ENCODE results near the gene EPDR1.
"Not testable (repeated sequence)": the region's sequence is repeated elsewhere in the genome, so short reads cannot be mapped to it uniquely, and the experiment has no call there.

Gene EPDR1

GRCh38 chr7:37930226-37930948, 9.9 kb downstream of the EPDR1 start:
- no peak for DNase-seq

GRCh38 chr7:37932543-37932942, 12.1 kb downstream of the EPDR1 start:
- no peak for DNase-seq

GRCh38 chr7:37933018-37933566, 12.7 kb downstream of the EPDR1 start:
- DNase-seq = no peak

GRCh38 chr7:37942934-37943610, 22.6 kb downstream of the EPDR1 start:
- no peak for DNase-seq

GRCh38 chr7:37943905-37944736, 23.7 kb downstream of the EPDR1 start:
- no peak for DNase-seq

GRCh38 chr7:37944737-37945054, 24.3 kb downstream of the EPDR1 start:
- no peak for DNase-seq

- no peak for DNase-seq
Observed at GRCh38 chr7:37945336-37945735, 24.9 kb downstream of the EPDR1 start.

- no peak for DNase-seq
Observed at GRCh38 chr7:37947138-37947940, 26.9 kb downstream of the EPDR1 start.

GRCh38 chr7:37947941-37948210, 27.4 kb downstream of the EPDR1 start:
- DNase-seq = no peak

GRCh38 chr7:37952240-37952639, 31.8 kb downstream of the EPDR1 start:
- no peak for DNase-seq

- not testable (repeated sequence) for DNase-seq
Observed at GRCh38 chr7:37954217-37954616, 33.8 kb downstream of the EPDR1 start.

- no peak for DNase-seq
Observed at GRCh38 chr7:37956791-37957190, 36.4 kb downstream of the EPDR1 start.

GRCh38 chr7:37957221-37957970, 37.0 kb downstream of the EPDR1 start:
- DNase-seq = no peak

- no peak for DNase-seq
Observed at GRCh38 chr7:37960483-37960882, 40.0 kb downstream of the EPDR1 start.

GRCh38 chr7:37961251-37961650, 40.8 kb downstream of the EPDR1 start:
- no peak for DNase-seq

- DNase-seq = no peak
Observed at GRCh38 chr7:37964196-37964595, 43.8 kb downstream of the EPDR1 start.

GRCh38 chr7:37970211-37970610, 49.8 kb downstream of the EPDR1 start:
- no peak for DNase-seq

- DNase-seq = no peak
Observed at GRCh38 chr7:37971491-37971890, 51.1 kb downstream of the EPDR1 start.

GRCh38 chr7:37973915-37974314, 53.5 kb downstream of the EPDR1 start:
- DNase-seq = no peak

- DNase-seq = no peak
Observed at GRCh38 chr7:37974711-37975110, 54.3 kb downstream of the EPDR1 start.

GRCh38 chr7:37977243-37977642, 56.8 kb downstream of the EPDR1 start:
- no peak for DNase-seq

GRCh38 chr7:37981664-37982063, 61.2 kb downstream of the EPDR1 start:
- DNase-seq = no peak
